Activated CD4-positive, CD25-positive, alpha-beta regulatory T cell treated with anti-CD3 and anti-CD28 coated beads, Interleukin-2, amount 50 U/mL, for 72 hours (primary cell): Measurements from ENCODE around the gene UTP14C.
"Not testable (repeated sequence)": the region's sequence is repeated elsewhere in the genome, so short reads cannot be mapped to it uniquely, and the experiment has no call there.

Source experiments
- DNase-seq: peaks from one replicate; pipeline ENCODE4 v3.0.0; 2021

The UTP14C gene

GRCh38 chr13:52024481-52024880, at the start of gene UTP14C:
Gene UTP14C, plus strand, starts transcription at chr13:52024691. Its CDS starts 4,114 bp downstream, at chr13:52028805.
- no peak for DNase-seq

GRCh38 chr13:51976423-51976822, 48.1 kb upstream of the UTP14C start:
- no peak for DNase-seq

GRCh38 chr13:51976890-51977289, 47.6 kb upstream of the UTP14C start:
- no peak for DNase-seq

GRCh38 chr13:51977625-51978024, 46.9 kb upstream of the UTP14C start:
- no peak for DNase-seq

DNA sequence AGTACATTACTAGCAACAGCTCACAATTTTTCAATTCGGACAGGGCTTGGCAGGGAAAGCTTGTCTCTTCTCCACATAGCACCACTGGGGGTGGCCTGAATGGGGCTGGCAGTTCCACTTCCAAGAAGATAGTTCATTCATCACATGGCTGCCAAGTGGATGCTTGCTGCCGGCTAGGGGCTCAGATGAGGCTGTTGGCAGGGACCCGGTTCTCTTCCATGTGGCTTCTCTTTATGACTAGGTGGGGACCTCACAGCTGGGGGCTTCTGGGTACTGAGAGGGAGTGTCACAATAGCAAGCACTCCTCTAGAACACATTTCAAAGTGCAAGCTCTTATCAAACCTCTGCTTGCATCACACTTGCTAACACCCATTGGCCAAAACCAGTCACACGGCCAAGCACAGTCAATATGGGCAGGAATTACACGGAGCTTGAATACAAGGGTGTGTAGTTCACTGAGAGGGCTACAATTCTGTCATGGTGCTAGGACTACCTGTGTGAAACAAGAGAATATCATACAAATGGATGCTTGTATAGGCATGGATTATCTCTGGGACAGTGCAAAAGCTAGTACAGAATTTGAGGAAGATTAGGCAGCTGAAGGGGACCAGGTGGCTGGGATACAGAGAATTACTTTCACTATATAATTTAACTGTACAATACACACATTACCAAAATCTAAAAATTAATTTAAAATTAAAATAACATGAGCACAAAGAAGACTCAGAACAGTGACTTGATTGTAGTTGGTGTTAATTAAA, 45.5 kb upstream of the UTP14C start:
- DNase-seq: no peak

DNA sequence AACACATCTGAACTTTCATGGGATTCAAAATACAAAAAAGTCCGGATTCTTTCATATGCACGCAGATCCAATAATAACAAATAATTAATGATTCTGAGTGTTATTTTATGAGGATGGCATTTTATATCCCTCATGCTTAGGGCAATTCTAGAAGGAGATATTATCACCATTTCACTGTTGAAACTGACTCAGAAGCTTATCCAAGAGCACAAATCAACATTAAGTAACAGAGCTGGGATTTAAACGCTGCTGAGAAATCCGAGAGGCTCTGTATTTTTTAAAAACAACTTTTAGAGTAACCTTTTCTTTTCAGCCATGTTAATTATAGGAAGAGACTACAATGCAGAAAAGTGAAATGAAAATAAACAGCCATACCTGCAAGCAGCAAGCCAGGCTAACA, 43.6 kb upstream of the UTP14C start:
- DNase-seq: no peak

GRCh38 chr13:51981355-51981754, 43.1 kb upstream of the UTP14C start:
- no peak for DNase-seq

DNA sequence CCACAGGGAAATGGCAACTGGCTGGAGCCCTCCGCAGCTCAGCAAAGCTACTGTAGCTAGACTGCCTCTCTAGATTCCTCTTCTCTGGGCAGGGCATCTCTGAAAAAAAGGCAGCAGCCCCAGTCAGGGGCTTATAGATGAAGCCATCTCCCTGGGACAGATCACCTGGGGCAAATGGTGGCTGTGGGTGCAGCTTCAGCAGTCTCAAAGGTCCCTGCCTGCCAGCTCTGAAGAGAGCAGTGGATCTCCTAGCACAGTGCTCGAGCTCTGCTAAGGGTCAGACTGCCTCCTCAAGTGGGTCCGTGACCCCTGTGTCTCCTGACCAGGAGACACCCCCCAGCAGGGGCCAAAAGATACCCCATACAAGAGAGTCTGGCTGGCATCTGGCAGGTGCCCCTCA, 41.2 kb upstream of the UTP14C start:
- DNase-seq: not testable (repeated sequence)

DNA sequence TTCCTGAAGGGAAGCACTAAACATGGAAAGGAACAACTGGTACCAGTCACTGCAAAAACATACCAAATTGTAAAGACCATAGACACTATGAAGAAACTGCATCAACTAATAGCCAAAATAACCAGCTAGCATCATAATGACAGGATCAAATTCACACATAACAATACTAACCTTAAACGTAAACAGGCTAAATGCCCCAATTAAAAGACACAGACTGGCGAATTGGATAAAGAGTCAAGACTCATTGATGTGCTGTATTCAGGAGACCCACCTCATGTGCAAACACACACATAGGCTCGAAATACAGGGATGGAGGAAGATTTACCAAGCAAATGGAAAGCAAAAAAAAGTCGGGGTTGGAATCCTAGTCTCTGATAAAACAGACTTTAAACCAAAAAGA, 39.6 kb upstream of the UTP14C start:
- not testable (repeated sequence) for DNase-seq

DNA sequence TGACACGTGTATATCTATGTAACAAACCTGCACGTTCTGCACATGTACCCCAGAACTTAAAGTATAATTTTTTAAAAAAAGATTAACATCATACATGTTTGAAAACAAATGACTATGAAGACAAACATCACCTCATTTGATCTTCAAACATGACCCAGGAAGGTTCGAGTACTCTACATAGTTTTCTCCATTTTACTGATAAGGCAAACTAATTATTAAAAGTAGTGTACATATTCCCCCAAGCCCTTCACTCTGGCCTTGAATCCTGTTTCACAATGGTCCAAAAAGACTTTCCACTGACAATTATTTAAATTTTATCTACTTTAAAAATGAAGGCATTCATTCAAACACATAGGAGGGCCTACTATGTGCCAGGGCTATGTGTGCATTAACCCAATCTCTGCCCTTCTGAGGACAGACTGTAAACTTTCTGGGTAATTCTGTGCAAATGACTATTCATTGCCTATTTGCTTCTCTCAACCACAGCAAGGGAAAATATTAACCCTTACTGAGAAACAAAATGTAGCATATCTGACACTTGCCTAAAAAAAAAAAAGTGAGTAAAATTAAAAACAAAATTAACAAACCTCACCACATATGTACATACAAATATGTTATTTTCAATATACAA, 35.4 kb upstream of the UTP14C start:
- DNase-seq: no peak

- no peak for DNase-seq
Measured at GRCh38 chr13:51993713-51994112, 30.8 kb upstream of the UTP14C start.

GRCh38 chr13:51995677-51996551, 28.6 kb upstream of the UTP14C start:
- no peak for DNase-seq

DNA sequence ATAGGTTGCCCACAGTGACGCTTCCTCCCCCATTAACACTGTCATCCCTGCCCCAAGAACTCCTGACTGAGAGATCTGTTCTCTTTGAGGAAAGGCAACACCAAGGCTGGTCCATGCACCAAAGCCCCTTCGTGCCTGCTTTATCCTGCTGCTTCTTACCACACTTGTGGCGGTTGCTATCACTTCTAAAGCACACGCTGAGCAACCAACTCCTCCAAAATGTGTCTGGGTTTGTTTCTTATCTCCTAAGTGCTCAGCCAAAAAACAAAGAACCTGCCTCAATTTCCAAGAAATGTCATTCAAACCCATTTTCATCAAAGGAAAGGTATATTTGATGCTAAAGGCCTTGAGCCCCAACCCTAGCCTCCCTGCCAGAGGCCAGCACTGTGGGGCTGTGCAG, 27.9 kb upstream of the UTP14C start:
- DNase-seq: no peak

DNA sequence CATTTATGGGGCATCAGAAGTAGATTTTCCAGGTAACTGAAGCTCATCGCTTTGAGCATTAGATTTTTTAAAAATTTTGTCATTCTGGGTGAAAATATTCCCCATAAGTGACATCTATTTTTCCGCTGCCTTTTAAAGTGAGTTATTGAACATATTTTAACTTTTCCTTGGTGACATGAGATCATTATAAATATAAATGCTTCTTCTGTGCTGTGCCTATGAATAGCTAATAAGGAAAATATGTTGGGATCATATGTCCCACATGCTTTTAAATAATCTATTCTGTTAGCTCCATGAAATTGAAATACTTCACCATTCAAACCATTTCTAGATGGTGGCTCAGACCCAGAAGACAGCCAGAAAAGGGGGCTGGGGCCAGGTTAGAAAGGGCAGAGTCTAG, 27.3 kb upstream of the UTP14C start:
- no peak for DNase-seq

- DNase-seq: no peak
Measured at GRCh38 chr13:51997641-51998330, 26.7 kb upstream of the UTP14C start.

DNA sequence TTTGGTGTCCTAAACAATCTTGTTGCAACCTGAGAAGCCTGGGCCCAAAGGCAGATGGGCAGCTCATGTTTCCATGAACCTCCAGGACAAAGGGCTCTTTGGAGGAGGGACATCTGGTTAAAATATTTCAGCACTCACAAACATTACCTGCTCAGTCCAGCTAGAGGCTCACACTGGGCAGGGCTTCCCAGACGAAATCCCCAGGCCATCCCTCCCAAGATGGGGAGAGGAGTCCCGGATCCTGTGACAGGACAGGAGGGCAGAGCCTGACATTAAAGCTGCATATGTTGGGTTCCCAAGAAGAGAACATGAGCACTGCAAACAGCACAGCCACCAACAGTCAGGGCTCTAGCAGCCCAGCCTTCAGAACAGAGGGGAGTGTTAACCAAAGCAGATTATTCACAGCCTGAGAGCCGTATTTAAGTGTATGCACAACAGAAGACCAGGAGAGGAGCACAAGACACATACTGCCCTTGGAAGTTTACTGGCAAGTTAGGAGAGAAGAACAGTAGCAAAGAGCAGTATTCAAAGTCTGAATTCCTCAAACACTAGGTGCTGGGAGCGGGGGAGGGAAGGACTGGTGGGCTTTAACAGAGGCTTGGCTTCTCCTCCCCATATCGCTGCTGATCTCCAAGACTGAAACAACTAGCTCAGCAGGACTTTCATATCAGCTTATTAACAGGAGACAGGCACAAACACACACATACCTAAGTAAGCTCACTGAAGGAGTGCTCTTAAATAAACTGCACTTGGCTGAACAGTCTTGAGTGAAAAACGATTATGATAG, 25.6 kb upstream of the UTP14C start:
- no peak for DNase-seq

- DNase-seq: no peak
Measured at GRCh38 chr13:51999510-51999911, 25.0 kb upstream of the UTP14C start.

DNA sequence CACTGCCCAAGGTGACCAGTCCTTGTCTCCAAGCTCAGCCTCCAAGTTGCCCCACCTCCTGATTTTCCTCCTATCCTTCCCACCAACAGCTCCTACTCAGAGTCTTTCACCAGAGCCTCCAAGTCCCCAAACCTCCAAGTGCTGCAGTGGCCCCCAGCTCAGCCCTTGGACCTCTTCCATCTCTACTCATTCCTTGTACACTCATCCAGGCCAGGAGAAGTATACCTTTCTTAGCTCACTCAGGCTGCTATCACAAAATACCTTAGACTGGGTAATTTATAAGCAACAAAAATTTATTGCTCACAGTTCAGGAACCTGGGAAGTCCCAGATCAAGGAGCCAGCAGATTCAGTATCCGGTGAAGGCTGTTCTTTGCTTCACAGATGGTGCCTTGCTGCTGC, 24.6 kb upstream of the UTP14C start:
- DNase-seq: no peak

- DNase-seq: no peak
Measured at GRCh38 chr13:52001120-52001731, 23.3 kb upstream of the UTP14C start.

DNA sequence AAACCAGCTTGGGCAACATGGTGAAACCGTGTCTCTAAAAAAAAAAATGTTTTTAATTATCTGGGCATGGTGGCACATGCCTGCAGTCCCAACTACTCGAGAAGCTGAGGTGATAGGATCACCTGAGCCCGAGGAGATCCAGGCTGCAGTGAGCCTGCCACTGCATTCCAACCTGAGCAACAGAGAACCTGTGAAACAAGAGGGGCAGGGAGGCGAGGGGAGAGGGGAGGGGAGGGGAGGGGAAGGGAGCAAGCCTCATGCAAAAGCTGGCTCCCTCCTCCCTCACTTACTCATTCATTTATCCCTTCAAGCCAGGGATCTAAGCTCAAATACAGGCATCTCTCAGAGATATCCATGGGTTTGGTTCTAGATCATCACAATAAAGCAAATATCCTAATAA, 22.1 kb upstream of the UTP14C start:
- no peak for DNase-seq

DNA sequence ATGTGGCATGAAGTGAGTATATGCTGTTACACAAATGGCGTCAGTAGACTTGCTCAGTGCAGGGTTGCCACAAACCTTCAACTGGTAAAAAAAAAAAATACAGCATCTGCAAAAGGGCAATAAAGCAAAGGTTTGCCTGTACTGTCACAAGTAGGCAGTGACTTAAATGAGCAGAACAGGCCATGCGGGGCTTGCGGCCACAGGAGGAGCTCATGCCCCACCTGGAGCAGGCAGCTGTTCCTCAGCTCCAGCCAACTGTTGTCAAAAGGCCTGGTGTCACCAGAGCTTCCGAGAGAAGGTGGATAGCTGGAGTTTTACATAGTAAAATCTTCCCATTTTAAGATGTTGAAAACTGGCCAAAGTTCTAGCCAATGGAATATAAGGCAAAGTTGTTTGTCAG, 20.9 kb upstream of the UTP14C start:
- no peak for DNase-seq
